SKM-1 treated with dmso at 0.1 percent for 144 hours (cell line): ENCODE results near the gene TMEM126B.
"Not testable (repeated sequence)": the region's sequence is repeated elsewhere in the genome, so short reads cannot be mapped to it uniquely, and the experiment has no call there.

Experiments
- DNase-seq: peaks from one replicate; lab custom pipeline; 2025; ENCODE audit not compliant: unreplicated experiment; lab: John Stamatoyannopoulos, UW

TMEM126B gene

GRCh38 chr11:85627998-85628770 lies at the start of gene TMEM126B:
TSS of gene TMEM126B (plus strand) at chr11:85628593. CDS start at chr11:85628608, 15 bp downstream.
- DNase-seq, result peak; percentile 98

DNA sequence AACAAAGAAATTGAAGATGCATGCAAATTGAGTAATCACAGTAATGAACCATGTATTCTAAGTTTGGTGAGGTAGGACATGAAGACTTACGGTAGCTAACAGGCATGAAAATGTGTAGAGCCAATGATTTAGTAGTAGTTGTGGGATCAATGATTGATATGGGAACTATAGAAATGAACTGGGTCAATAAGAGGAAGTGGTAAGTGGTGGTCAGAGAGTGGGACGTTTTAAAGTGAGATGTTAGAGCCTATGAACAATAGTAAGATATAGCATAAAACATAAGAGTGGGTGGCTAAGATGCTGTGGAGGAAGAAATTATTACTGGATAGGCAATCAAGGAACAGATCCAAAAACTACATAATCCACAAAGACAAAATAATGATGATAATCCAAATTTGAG lies 46.3 kb upstream of the TMEM126B start:
- DNase-seq, result no peak

GRCh38 chr11:85589373-85589772 lies 39.0 kb upstream of the TMEM126B start:
- DNase-seq, result no peak

DNA sequence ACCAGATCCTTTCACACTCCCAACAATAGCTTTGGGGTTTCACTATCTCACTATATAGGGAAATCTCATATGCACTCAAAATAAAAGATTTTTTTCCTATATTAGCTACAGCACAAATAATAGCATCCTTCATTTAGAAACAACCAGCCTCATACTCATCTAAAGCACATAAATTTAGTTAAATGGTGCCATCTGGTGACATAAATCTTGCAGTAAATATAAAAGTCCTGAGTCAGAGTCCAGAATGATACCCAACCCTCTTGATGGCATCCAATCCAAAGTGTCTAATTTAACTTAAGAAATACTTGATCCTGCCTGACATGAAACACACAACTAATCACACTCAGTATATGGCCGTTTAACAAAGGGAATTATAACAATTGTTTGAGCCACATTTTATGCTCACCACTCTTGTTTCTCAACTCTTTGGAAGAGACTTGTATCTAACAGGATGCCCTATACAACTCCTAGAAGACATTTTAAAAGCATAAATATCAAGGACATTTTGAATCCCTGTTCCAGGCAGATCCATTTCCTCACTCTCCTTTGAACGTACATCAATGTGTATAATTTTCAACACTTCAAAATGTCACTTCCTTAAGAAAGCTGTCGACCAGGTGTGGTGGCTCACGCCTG lies 37.4 kb upstream of the TMEM126B start:
- DNase-seq, result no peak

DNA sequence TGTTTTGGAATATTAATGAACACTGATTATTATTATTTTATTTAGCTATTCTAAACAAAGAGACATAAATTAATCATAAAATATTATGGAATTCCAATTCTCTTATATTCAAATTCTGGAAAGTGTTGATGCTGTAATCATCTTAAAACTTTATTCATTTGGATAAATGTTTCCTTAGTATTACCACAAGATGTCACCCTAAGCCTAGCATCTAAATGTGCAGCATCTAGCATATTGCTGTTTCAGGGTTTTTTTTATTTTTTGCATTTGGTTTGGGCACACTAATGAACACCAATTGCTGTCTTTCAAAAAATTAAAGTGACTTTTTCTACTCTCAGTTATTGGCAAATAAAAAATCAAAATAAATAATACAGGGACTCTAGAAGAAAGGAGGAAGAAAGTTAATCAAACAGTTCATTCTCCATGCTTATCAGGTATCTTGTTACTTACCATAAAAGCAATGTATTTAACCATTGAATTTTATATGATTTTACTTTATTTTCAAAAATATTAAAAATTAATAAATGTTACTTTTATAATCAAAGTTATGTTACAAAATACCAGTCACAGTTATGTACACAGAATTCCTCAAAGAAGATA lies 33.0 kb upstream of the TMEM126B start:
- DNase-seq, result peak; percentile 59

- DNase-seq, result no peak
Observed at GRCh38 chr11:85596886-85597285, 31.5 kb upstream of the TMEM126B start.

DNA sequence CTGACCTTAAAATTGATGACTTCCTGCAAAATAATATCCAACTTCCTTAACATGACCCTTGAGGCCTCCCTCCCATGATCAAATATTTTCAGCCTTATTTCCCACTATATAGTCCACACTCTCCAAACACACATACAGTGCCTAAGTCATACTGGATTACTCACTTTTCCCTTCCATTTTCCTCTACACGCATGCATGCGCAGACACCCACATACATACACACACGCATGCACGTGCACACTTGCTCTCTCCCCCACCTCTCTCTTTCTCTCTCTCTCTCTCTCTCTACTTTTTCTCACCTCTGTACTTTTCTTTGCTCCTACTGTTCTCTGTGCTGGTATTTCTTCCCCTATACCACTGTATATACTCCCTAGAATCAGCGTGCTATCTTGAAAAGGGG lies 29.3 kb upstream of the TMEM126B start:
- no peak for DNase-seq

GRCh38 chr11:85602526-85603213 lies 25.7 kb upstream of the TMEM126B start:
- DNase-seq, result peak; percentile 46

- no peak for DNase-seq
Observed at GRCh38 chr11:85603220-85603619, 25.2 kb upstream of the TMEM126B start.

DNA sequence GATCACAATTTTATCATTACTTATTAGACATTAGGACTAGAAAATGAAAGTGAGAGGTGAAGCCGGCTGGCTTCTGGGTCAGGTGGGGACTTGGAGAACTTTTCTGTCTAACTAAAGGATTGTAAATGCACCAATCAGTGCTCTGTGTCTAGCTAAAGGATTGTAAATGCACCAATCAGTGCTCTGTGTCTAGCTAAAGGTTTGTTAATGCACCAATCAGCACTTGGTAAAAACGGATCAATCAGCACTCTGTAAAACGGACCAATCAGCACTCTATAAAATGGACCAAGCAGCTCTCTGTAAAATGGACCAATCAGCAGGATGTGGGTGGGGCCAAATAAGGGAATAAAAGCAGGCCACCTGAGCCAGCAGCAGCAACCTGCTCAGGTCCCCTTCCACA lies 22.2 kb upstream of the TMEM126B start:
- DNase-seq, result not testable (repeated sequence)

DNA sequence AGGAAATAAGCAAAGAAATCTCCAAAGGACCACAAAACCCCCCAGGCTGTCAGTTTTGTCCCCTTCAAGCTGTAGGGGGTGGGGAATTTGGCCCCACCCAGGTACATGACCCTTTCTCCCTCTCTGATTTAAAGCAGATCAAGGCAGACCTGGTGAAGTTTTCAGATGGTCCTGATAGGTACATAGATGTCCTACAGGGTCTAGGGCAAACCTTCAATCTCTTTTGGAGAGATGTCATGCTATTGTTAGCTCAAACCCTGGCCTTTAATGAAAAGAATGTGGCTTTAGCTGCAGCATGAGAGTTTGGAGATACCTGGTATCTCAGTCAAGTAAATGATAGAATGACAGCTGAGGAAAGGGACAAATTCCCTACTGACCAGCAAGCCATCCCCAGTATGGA lies 19.8 kb upstream of the TMEM126B start:
- DNase-seq, result not testable (repeated sequence)

DNA sequence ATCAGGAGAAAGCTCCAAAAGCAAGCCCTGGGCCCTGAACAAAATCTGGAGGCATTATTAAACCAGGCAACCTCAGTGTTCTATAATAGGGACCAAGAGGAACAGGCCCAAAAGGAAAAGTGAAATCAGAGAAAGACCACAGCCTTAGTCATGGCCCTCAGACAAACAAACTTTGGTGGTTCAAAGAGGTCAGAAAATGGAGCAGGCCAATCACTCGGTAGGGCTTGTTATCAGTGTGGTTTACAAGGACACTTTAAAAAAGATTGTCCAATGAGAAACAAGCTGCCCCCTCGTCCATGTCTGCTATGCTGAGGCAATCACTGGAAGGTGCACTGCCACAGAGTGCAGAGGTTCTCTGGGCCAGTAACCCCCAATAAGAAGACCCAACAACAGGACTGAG lies 19.1 kb upstream of the TMEM126B start:
- not testable (repeated sequence) for DNase-seq

- DNase-seq, result not testable (repeated sequence)
Observed at GRCh38 chr11:85611643-85612042, 16.8 kb upstream of the TMEM126B start.

- DNase-seq, result no peak
Observed at GRCh38 chr11:85619499-85619898, 8.9 kb upstream of the TMEM126B start.

GRCh38 chr11:85620256-85620655 lies 8.1 kb upstream of the TMEM126B start:
- DNase-seq, result no peak

DNA sequence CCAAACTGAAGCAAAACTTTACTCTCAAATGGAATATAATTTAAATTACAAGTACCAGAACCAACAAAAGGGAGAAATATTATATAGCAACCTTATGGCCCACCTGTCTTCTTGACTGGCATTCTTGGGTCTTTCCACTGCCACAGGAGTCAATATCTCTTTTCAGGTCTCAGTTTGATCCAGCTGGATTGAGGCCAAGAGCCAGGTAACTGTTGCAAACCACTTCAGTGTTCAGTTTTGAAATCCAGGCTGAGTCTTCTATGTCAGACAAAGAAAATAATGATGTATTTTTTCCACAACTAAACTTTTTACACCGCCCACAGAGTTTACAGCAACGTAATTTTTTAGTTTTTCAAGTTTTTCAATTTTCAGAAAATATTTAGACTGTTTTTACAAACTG lies 1.9 kb upstream of the TMEM126B start:
- DNase-seq, result no peak

DNA sequence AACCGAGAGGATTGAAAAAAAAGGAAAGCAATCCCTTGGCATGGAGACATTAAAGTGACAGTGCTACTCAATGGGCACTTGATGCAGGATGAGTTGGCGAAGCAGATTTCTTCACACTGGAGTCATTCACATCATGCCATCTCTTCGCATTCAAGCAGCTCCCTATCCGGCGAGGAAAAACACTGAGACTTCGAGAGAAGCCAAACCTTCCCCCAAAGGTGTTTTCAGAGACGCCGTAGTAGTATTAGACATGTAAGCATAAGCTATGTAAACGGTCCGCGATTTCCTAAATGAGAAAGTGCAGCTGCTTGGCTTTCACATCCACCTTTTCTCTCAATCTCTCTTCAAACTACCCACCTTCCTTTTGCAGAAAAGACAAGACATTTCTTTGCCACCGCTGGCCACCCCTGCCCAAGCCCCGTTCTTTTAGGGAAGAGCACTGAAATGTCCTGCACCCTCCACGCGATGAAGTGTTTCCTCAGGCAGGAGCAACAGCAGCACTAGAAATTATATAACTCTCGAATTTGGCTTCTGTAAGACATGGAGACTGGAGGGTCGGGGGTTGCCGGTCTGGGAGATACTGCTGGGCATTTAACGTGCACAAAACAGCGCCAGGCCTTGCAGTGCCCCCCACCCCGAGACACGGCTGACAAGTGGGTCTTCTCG lies 928 bp upstream of the TMEM126B start, which contains the start of gene DLG2:
Gene DLG2 (minus strand): TSS at position 13 of the 666 bp plus-strand sequence.
- no peak for DNase-seq

DNA sequence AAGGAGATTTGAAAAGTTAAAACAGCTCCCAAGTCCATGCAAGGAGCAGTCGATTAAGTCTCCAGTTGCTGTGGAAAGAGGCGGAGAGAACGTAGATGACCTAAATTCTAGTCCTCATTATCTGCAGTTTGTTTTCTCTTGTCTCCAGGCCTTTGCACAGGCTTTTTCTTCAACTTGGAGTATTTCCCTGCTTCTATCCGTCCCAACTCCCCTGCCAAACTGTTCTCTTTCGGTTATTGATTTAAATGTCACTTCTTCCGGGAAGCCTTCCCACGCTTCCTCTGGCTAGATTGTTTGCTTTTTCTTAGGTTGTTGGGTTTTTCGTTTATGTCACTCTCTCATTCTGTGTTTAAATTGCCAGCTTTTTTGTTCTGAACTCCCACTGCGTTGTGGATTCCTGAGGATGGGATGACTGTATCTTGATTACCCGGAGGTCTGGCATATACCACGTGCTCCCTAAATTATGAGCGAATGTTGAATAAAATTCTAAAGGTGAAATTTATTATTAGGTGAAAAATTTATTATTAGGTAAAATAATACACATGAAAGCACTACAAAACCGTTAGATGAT lies 463 bp downstream of the TMEM126B start:
- DNase-seq, result no peak

- DNase-seq, result no peak
Observed at GRCh38 chr11:85634747-85635146, 6.4 kb downstream of the TMEM126B start.

- no peak for DNase-seq
Observed at GRCh38 chr11:85643191-85643614, 14.8 kb downstream of the TMEM126B start.

DNA sequence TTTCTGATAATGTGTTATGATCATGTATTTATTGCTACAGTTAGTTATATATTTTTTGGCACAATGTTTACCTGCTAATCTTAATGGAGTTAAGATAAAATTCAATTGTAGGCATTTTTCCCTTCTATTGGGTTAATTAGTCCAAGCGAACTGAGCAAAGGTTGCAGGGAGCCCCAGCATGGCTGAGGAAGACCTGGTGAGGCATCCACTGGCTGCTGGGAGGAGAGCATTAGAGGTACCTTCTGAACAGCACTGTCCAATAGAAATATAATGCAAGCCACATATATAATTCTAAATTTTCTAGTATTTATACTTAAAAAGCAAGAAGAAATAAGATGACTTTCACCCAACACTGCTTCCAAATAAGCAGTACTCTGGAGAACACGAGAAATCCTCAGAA lies 18.7 kb downstream of the TMEM126B start:
- no peak for DNase-seq
